Fibroblast of lung (primary cell): ENCODE measurements around the gene MPRIP. TPM values are rescaled to one million over a fixed set of nuclear protein-coding genes. Genes with fewer than 3 reads are reported as not detected.

Experiments
- DNase-seq, 2 donors: peaks; one replicate each; pipeline versions ENCODE4 v3.0.0 to v3.0.0-alpha.2; 2010; ENCODE audit warnings: low read depth in 2 of 2
- H2AFZ ChIP-seq: 2 replicates; pipeline ENCODE4 v1.5.1; 2012; ENCODE audit warnings: low read length, control low read depth, inconsistent platforms
- H3K27ac ChIP-seq: 2 replicates; pipeline ENCODE4 v1.5.1; 2011; ENCODE audit warnings: low read length, control low read depth; ENCODE audit not compliant: insufficient read depth
- H3K27me3 ChIP-seq: 2 replicates; pipeline ENCODE4 v1.5.1; 2011; ENCODE audit warnings: mild to moderate bottlenecking, low read length; ENCODE audit not compliant: control insufficient read depth, insufficient read depth
- H3K36me3 ChIP-seq: 2 replicates; pipeline ENCODE4 v1.5.1; 2011; ENCODE audit warnings: low read length; ENCODE audit not compliant: control insufficient read depth, insufficient read depth
- H3K4me1 ChIP-seq: 2 replicates; pipeline ENCODE4 v1.5.1; 2011; ENCODE audit warnings: low read length; ENCODE audit not compliant: control insufficient read depth, insufficient read depth; ENCODE audit errors: extremely low read depth
- H3K4me2 ChIP-seq: 2 replicates; pipeline ENCODE4 v1.5.1; 2011; ENCODE audit warnings: low read length, control low read depth; ENCODE audit not compliant: insufficient read depth; ENCODE audit errors: extremely low read depth
- H3K4me3 ChIP-seq, 4 experiments: fragments of 200-600 bp in 1 of 4; sonication (generic) in 1 of 4; replicated peaks in 1 of 4; 2 replicates each; pipeline ENCODE4 v1.5.1; 2011 to 2016; ENCODE audit warnings: low read length in 4 of 4, low read depth in 3 of 4, mild to moderate bottlenecking in 3 of 4, control low read depth in 2 of 4, inconsistent platforms in 1 of 4, mixed read lengths in 1 of 4; ENCODE audit not compliant: insufficient read depth in 1 of 4; ENCODE audit errors: control extremely low read depth in 1 of 4
- H3K79me2 ChIP-seq: 2 replicates; pipeline ENCODE4 v1.5.1; 2012; ENCODE audit warnings: mild to moderate bottlenecking, low read length, inconsistent platforms; ENCODE audit not compliant: control insufficient read depth, insufficient read depth
- H3K9ac ChIP-seq: 2 replicates; pipeline ENCODE4 v1.5.1; 2011; ENCODE audit warnings: mild to moderate bottlenecking, low read length, control low read depth; ENCODE audit not compliant: insufficient read depth
- H3K9me3 ChIP-seq: 2 replicates; pipeline ENCODE4 v1.5.1; 2012; ENCODE audit warnings: low read depth, low read length; ENCODE audit not compliant: control insufficient read depth, insufficient read depth
- H4K20me1 ChIP-seq: 2 replicates; pipeline ENCODE4 v1.5.1; 2011; ENCODE audit warnings: low read length; ENCODE audit not compliant: control insufficient read depth, insufficient read depth; ENCODE audit errors: extremely low read depth
- CTCF ChIP-seq, 2 donors: IDR thresholded peaks in 1 of 2; conservative IDR thresholded peaks in 1 of 2; 1 replicate in 1 of 2; 2 replicates in 1 of 2; pipeline ENCODE4 v1.5.1; 2011 to 2012; ENCODE audit warnings: low read length in 2 of 2, control low read depth in 1 of 2, inconsistent platforms in 1 of 2, low read depth in 1 of 2, mild to moderate bottlenecking in 1 of 2
- EZH2 ChIP-seq: IDR thresholded peaks from 2 replicates; pipeline ENCODE4 v1.5.1; 2012; ENCODE audit warnings: low read length, control low read depth, mild to moderate bottlenecking; ENCODE audit errors: missing control alignments
- polyA plus RNA-seq, 2 donors: library from polyadenylated mRNA; depleted of rRNA in 1 of 2; stranded (reverse) in 1 of 2; unstranded in 1 of 2; fragments of >200 nt; gene quantifications; 2 replicates each; pipeline ENCODE4 v1.2.1, GENCODE V29; 2011 to 2012; ENCODE audit warnings: missing spikeins in 1 of 2
- total RNA-seq: library from RNA; depleted of rRNA; stranded (reverse); fragments of >200 nt; gene quantifications from 2 replicates; pipeline ENCODE4 v1.2.1, GENCODE V29; 2014

The MPRIP gene
- total and polyA plus RNA-seq, 2 donors (not counting 1 experiment from before 2014, with no cell fraction given) = 104 to 124 TPM

GRCh38 chr17:17071531-17072360 is 29.5 kb downstream of the MPRIP start:
- TF ChIP-seq EZH2 = no peak
- TF ChIP-seq CTCF (conservative IDR thresholded peaks at IDR 0.05 in 1 of 2, IDR thresholded peaks at IDR 0.05 in 1 of 2; ENCODE audit: low read depth in 1 of 2, low read length in 2 of 2) = no peak
- Histone ChIP-seq H3K9ac (no peak overlapping the region), H3K9me3 (no peaks in the 10 kb centered on the region), H4K20me1 (peaks cover 2% of the 10 kb centered on the region), H3K4me2 (no peak overlapping the region), H2AFZ (no peak overlapping the region), H3K36me3 (peaks cover 4% of the 10 kb centered on the region), H3K4me3 (no peak overlapping the region), H3K79me2 (peaks cover 89% of the 10 kb centered on the region), H3K27ac (no peak overlapping the region), H3K4me1 (peaks cover 34% of the 10 kb centered on the region), H3K27me3 (no peaks in the 10 kb centered on the region)
- no peak for DNase-seq

- H3K4me2 ChIP-seq = no peak overlapping the region
- H3K9ac ChIP-seq = no peak overlapping the region
- no peak for DNase-seq
- peaks cover 89% of the 10 kb centered on the region for H3K79me2 ChIP-seq
- no peaks in the 10 kb centered on the region for H3K27me3 ChIP-seq
- no peak overlapping the region for H3K27ac ChIP-seq
- H3K36me3 ChIP-seq = peaks cover 6% of the 10 kb centered on the region
- H3K4me3 ChIP-seq = no peak overlapping the region
- no peaks in the 10 kb centered on the region for H3K9me3 ChIP-seq
- H4K20me1 ChIP-seq = peaks cover 2% of the 10 kb centered on the region
- no peak overlapping the region for H2AFZ ChIP-seq
- H3K4me1 ChIP-seq = peaks cover 30% of the 10 kb centered on the region
- TF ChIP-seq CTCF (conservative IDR thresholded peaks at IDR 0.05 in 1 of 2, IDR thresholded peaks at IDR 0.05 in 1 of 2; ENCODE audit: low read depth in 1 of 2, low read length in 2 of 2) = no peak
- no peak for TF ChIP-seq EZH2
Measured at GRCh38 chr17:17072546-17072945, 30.3 kb downstream of the MPRIP start.

GRCh38 chr17:17073030-17073564 is 30.8 kb downstream of the MPRIP start:
- Histone ChIP-seq H3K9me3 (no peaks in the 10 kb centered on the region), H3K4me1 (peaks cover 30% of the 10 kb centered on the region), H3K4me3 (no peak overlapping the region), H3K4me2 (no peak overlapping the region), H4K20me1 (peaks cover 2% of the 10 kb centered on the region), H3K27me3 (no peaks in the 10 kb centered on the region), H3K9ac (no peak overlapping the region), H3K36me3 (peaks cover 9% of the 10 kb centered on the region), H3K79me2 (peaks cover 89% of the 10 kb centered on the region), H3K27ac (no peak overlapping the region), H2AFZ (no peak overlapping the region)
- TF ChIP-seq EZH2 (no peak), CTCF (conservative IDR thresholded peaks at IDR 0.05 in 1 of 2, IDR thresholded peaks at IDR 0.05 in 1 of 2; ENCODE audit: low read depth in 1 of 2, low read length in 2 of 2) (no peak)
- DNase-seq = no peak
